B cell (primary cell): Measurements from ENCODE around the gene ZNF423. TPM values are rescaled to one million over a fixed set of nuclear protein-coding genes. Genes with fewer than 3 reads are reported as not detected.

Experiments used
- ATAC-seq: fragments of 200-7000 bp; cut with Tn5 transposase; one replicate; pipeline ENCODE4 v1.10.0; 2021; ENCODE audit warnings: low read depth, mild to moderate bottlenecking, moderate number of reproducible peaks, moderate library complexity
- CTCF ChIA-PET: fragments of 350-600 bp; sonication (Branson Sonifier 250); formaldehyde crosslinking; loops from one replicate; lab custom pipeline; 2021; ENCODE audit warnings: antibody characterized with exemption, inconsistent platforms; lab: Charles Lee
- POLR2A ChIA-PET: fragments of 350-600 bp; sonication (Branson Sonifier 250); formaldehyde crosslinking; loops from one replicate; lab custom pipeline; 2021; ENCODE audit warnings: antibody characterized with exemption; lab: Charles Lee
- DNase-seq: peaks from one replicate; pipeline ENCODE4 v3.0.0; 2013
- H2AFZ ChIP-seq: 2 replicates; pipeline ENCODE4 v1.6.1; 2012; ENCODE audit warnings: mild to moderate bottlenecking, low read depth, low read length; ENCODE audit not compliant: insufficient read depth, poor library complexity, severe bottlenecking
- H3K27ac ChIP-seq, 2 donors: 1 replicate in 1 of 2; 2 replicates in 1 of 2; pipeline ENCODE4 v1.5.1; 2012 to 2013; ENCODE audit warnings: low read length in 2 of 2, mild to moderate bottlenecking in 2 of 2, moderate library complexity in 1 of 2
- H3K27me3 ChIP-seq, 4 experiments: fragments of 200-600 bp in 1 of 4; sonication (generic) in 1 of 4; replicated peaks in 1 of 4; 1 replicate in 2 of 4; 2 replicates in 2 of 4; pipeline versions ENCODE4 v1.6.1 to v1.7.0; 2013 to 2016; ENCODE audit warnings: low read length in 3 of 4, mild to moderate bottlenecking in 2 of 4, mixed read lengths in 1 of 4, moderate library complexity in 1 of 4; ENCODE audit not compliant: insufficient read depth in 4 of 4, control insufficient read depth in 3 of 4; ENCODE audit errors: control extremely low read depth in 1 of 4
- H3K36me3 ChIP-seq, 2 experiments: replicated peaks in 1 of 2; 1 replicate in 1 of 2; 2 replicates in 1 of 2; pipeline versions ENCODE4 v1.6.1 to v1.7.1; 2013; ENCODE audit warnings: low read length in 1 of 2; ENCODE audit not compliant: insufficient read depth in 2 of 2, control insufficient read depth in 1 of 2; ENCODE audit errors: control extremely low read depth in 1 of 2, extremely low read depth in 1 of 2
- H3K4me1 ChIP-seq, 2 donors: fragments of 200-600 bp in 1 of 2; sonication (generic) in 1 of 2; 1 replicate in 1 of 2; 2 replicates in 1 of 2; pipeline versions ENCODE4 v1.5.1 to v1.6.1; 2013 to 2017; ENCODE audit warnings: low read length in 2 of 2; ENCODE audit not compliant: control insufficient read depth in 2 of 2, insufficient read depth in 2 of 2
- H3K4me2 ChIP-seq: replicated peaks from 2 replicates; pipeline ENCODE3; 2012; ENCODE audit warnings: mild to moderate bottlenecking, low read depth, low read length; ENCODE audit not compliant: poor library complexity, severe bottlenecking
- H3K4me3 ChIP-seq, 5 experiments: fragments of 200-600 bp in 1 of 5; sonication (generic) in 1 of 5; 1 replicate in 3 of 5; 2 replicates in 2 of 5; pipeline versions ENCODE4 v1.5.1 to v1.7.0; 2011 to 2016; ENCODE audit warnings: low read length in 4 of 5, mild to moderate bottlenecking in 4 of 5, low read depth in 2 of 5, control low read depth in 1 of 5, moderate library complexity in 1 of 5; ENCODE audit not compliant: insufficient read depth in 1 of 5; ENCODE audit errors: control extremely low read depth in 1 of 5, extremely low read depth in 1 of 5
- H3K79me2 ChIP-seq: fragments of 200-600 bp; sonication (generic); one replicate; pipeline ENCODE4 v1.6.0; 2016; ENCODE audit warnings: low read length; ENCODE audit not compliant: control insufficient read depth, insufficient read depth
- H3K9ac ChIP-seq: fragments of 200-600 bp; sonication (generic); 2 replicates; pipeline ENCODE4 v1.6.1; 2017; ENCODE audit warnings: mild to moderate bottlenecking, low read length, moderate library complexity
- H3K9me3 ChIP-seq, 3 donors: one replicate each; pipeline versions ENCODE4 v1.6.1 to v1.7.1; 2013; ENCODE audit warnings: low read length in 2 of 3; ENCODE audit not compliant: control insufficient read depth in 2 of 3, insufficient read depth in 1 of 3; ENCODE audit errors: control extremely low read depth in 1 of 3
- H4K20me1 ChIP-seq: 2 replicates; pipeline ENCODE4 v1.6.0; 2012; ENCODE audit warnings: mild to moderate bottlenecking, low read length; ENCODE audit not compliant: insufficient read depth, control insufficient read depth, poor library complexity, severe bottlenecking
- H3K27ac Mint-ChIP-seq: one replicate; pipeline ENCODE4 v1.8.0; 2021; ENCODE audit warnings: mixed read lengths
- H3K27me3 Mint-ChIP-seq: one replicate; pipeline ENCODE4 v1.8.0; 2021; ENCODE audit warnings: mixed read lengths
- H3K4me1 Mint-ChIP-seq: one replicate; pipeline ENCODE4 v1.8.0; 2021; ENCODE audit warnings: mixed read lengths
- H3K4me3 Mint-ChIP-seq: one replicate; pipeline ENCODE4 v1.8.0; 2021; ENCODE audit warnings: mixed read lengths
- H3K9me3 Mint-ChIP-seq: one replicate; pipeline ENCODE4 v1.8.0; 2022; ENCODE audit warnings: mixed read lengths; ENCODE audit not compliant: insufficient read depth
- CTCF ChIP-seq: fragments of 200-600 bp; IDR thresholded peaks from one replicate; pipeline ENCODE4 v1.8.0; 2022; ENCODE audit warnings: antibody characterized with exemption, mild to moderate bottlenecking
- EZH2 ChIP-seq: IDR thresholded peaks from 2 replicates; pipeline ENCODE4 v1.6.1; 2012; ENCODE audit warnings: borderline replicate concordance, low read depth, mild to moderate bottlenecking, moderate library complexity, low read length; ENCODE audit not compliant: insufficient read depth, poor library complexity, severe bottlenecking
- whole genome bisulfite sequencing: methylation state at CpG from one replicate; pipeline ENCODE4 v1.1.5; 2013; ENCODE audit warnings: missing lambda C conversion rate; ENCODE audit not compliant: insufficient coverage; 5-methylcytosine and 5-hydroxymethylcytosine counted together
- intact Hi-C: fragments of 100-400 bp; cut with micrococcal nuclease; formaldehyde crosslinking; loops from one replicate; pipeline ENCODE4 v1.10.0; 2022
- polyA plus RNA-seq: library from polyadenylated mRNA; depleted of rRNA; stranded (reverse); fragments of >200 nt; gene quantifications from 2 replicates; pipeline ENCODE4 v1.2.3, GENCODE V29; 2012
- total RNA-seq, 2 donors: library from RNA; stranded (reverse); fragments of 120-200 nt in 1 of 2; gene quantifications; 1 replicate in 1 of 2; 2 replicates in 1 of 2; pipeline versions ENCODE4 v1.2.3 to v1.2.4, GENCODE V29; 2013 to 2022

ZNF423 gene
- total and polyA plus RNA-seq, 2 donors (not counting 1 experiment from before 2014, with no cell fraction given): not detected

- H2AFZ ChIP-seq: no peak overlapping the region
- no peak overlapping the region for H3K4me2 ChIP-seq
- no peaks in the 10 kb centered on the region for H3K79me2 ChIP-seq
- CTCF ChIA-PET: interaction anchor here (1.8 kb wide), 1 partner anchor 99 kb away, joined by 5 read pairs; no protein-coding TSS in a partner anchor
- TF ChIP-seq EZH2: no peak
- no peak for TF ChIP-seq CTCF
- H4K20me1 ChIP-seq: no peaks in the 10 kb centered on the region
- H3K27ac Mint-ChIP-seq: no peak overlapping the region
- H3K4me3 ChIP-seq: no peak overlapping the region
- H3K9ac ChIP-seq: no peak overlapping the region
- H3K4me1 ChIP-seq: peaks cover 2 to 6% of the 10 kb centered on the region in 2 donors
- POLR2A ChIA-PET: no interaction called here
- no peaks in the 10 kb centered on the region for H3K36me3 ChIP-seq
- H3K27ac ChIP-seq: no peak overlapping the region
- WGBS: 95% methylated on average over 14 of the region's 16 CpGs
- H3K4me1 Mint-ChIP-seq: no peaks in the 10 kb centered on the region
- H3K9me3 Mint-ChIP-seq: no peaks in the 10 kb centered on the region
- no peak overlapping the region for H3K4me3 Mint-ChIP-seq
- peaks cover 0 to 2% (median 0%) of the 10 kb centered on the region in 4 experiments for H3K27me3 ChIP-seq
- intact Hi-C loops: no loop called here
- no peak for DNase-seq
- H3K9me3 ChIP-seq: peaks cover 0 to 2% (median 0%) of the 10 kb centered on the region in 3 donors
- H3K27me3 Mint-ChIP-seq: peaks cover 15% of the 10 kb centered on the region
- no peak for ATAC-seq
Measured at GRCh38 chr16:49492896-49493626, 362.9 kb downstream of the ZNF423 start.
